Fibroblast of peridontal ligament (primary cell): ENCODE results near the gene PRPSAP1.
"Not testable (repeated sequence)": the region's sequence is repeated elsewhere in the genome, so short reads cannot be mapped to it uniquely, and the experiment has no call there.

Experiments used
- DNase-seq: peaks from one replicate; pipeline ENCODE4 v3.0.0-alpha.2; 2010; ENCODE audit errors: extremely low read depth

The PRPSAP1 gene

GRCh38 chr17:76277300-76278267, 76.1 kb downstream of the PRPSAP1 start:
- DNase-seq = no peak

GRCh38 chr17:76276461-76277299, 77.0 kb downstream of the PRPSAP1 start:
- DNase-seq = peak; percentile 71

GRCh38 chr17:76276069-76276431, 77.7 kb downstream of the PRPSAP1 start:
- no peak for DNase-seq

DNA sequence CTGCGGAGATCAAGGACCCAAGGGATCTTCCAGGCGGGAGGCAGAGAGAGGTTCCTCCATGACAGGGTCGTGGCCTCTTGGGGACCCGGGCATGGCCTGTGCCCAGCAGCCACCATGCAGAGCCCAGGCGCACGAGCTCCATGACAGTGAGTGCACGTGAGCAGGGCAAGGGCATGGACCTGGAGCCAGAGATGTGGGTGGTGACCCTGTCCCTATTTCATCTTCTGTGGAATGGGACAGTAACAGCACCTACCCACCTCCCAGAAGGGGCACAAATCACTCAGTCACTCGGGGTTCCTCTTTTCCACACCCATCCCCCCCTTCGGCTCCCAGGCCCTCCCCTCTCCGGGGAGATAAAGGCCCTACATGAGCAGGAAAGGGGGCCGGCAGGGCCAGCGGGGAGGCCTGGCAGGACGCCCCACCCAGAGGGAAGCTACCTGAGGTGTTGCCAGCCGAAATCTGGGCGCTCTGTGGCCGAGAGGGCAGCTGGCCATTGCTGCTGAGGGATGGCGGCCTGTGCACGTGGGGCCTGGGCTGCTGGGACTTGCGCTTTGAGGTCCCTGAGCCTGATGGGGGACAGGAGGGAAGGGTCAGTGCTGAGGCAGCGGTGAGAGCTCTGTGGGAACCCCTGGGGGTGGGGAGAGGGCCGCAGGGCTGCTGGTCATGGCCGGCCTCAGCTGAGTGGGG, 78.2 kb downstream of the PRPSAP1 start:
- DNase-seq = no peak

DNA sequence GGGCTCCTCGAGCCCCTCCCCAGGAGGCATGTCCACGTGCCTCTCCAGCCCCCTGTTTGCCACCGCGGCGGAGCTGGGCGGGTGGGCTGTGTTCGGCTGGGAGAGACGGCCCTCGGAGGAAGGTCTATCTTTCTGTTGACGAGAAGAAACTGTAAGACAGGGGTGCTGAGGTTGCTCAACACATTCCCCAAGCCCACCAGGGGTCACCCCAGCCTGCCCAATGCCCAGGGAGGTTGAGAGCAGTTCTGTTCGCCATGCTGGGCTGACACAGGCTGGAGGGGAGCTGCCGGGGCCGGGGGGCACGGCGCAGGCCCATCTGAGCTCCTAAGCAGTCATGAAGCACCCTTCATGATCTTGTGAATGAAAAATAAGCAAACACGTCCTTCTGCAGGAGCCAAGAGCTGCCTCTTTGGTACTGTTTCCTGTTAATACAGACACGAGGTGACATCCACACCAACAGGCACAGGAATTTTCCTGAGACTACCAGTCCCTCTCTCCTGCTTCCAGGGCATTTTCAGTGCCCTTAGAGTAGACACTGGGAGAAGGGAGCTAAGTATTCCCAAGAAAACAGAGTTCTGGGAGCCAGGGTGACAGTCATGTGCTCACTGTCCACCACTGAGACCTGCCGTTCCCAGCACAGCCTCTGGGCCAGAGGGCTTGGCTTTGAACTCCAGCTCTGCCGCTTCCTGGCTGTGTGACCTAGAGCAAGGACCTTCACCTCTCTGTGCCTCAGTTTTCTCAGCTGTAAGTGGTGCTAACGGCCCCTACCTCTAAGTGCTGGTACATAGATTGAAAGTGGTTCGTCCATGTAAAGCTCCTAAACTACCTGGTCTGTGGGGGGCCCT, 79.4 kb downstream of the PRPSAP1 start:
- no peak for DNase-seq

DNA sequence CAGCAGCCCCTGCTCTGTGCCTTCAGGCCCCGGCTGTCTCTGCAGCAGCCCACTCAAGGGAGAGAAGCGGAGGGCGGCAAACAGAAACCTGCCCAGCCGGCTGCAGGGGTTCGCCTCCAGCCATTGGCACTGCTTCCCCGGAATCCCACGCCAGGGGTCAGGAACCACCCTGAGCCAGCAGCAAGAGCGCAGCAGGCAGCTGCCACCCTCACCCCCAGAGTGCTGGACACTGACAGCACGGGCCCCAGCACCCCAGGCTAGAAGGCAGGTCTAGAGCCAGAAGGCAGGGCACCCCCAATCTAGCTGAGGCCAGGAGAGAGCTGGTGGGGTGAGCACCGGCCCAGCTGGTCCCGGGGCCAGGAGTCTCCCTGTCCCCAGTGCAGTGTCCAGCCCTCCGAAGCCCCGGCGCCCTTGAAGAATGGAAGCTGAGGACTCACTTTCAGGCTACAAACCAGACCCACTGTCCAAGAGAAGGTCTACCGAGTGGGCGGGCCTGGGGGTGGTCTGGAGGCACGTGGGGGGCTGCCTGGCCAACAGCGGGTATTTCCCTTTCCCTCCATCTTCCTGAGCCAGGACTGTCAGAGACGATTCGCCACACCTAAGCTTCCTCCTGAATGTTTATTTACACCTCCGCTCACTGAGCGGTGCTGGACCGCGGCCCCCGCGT, 80.1 kb downstream of the PRPSAP1 start:
- no peak for DNase-seq

DNA sequence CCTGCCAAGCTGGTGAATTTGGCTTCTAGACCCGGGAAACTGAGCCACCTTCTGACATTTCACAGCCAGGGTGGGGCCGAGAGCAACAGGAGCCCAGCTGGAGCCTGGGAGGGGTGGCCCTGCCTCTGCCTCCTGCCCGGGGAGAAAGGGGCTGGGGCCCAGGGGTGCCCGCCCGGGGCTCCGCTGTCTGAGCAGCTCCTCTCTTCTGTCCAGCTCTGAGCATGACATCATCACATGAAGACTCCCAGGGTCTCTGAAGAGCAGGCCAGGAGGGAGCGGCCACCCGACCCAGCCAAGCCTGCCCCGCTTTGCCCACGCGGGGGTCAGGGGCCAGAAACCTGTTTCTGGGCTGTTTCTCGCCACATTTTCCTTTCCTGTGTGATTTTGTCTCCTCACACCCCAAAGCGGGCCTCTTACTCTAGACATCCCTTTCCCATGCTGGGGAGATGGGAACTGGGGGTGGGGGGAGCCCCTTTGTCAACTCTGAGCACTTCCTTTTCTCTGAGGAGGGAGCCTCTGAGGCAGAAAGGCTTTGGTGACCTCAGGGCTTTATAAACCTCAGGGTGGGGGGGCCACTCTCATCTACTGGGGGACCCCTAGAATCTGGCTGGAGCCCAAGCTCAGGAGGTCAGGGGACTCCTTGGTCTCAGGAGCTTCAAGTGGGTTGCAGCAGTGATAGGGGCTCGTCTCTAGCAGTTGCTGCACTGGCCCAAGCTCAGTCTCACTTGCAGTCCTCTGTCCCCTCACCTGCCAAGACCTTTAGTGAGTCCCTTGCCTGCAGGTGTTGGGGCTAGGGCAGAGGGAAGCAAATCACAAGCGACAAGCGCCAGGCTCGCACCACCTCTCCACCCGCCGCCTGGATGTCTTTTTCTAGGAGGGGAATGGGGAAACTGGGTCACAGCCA, 80.9 kb downstream of the PRPSAP1 start:
- DNase-seq = no peak

DNA sequence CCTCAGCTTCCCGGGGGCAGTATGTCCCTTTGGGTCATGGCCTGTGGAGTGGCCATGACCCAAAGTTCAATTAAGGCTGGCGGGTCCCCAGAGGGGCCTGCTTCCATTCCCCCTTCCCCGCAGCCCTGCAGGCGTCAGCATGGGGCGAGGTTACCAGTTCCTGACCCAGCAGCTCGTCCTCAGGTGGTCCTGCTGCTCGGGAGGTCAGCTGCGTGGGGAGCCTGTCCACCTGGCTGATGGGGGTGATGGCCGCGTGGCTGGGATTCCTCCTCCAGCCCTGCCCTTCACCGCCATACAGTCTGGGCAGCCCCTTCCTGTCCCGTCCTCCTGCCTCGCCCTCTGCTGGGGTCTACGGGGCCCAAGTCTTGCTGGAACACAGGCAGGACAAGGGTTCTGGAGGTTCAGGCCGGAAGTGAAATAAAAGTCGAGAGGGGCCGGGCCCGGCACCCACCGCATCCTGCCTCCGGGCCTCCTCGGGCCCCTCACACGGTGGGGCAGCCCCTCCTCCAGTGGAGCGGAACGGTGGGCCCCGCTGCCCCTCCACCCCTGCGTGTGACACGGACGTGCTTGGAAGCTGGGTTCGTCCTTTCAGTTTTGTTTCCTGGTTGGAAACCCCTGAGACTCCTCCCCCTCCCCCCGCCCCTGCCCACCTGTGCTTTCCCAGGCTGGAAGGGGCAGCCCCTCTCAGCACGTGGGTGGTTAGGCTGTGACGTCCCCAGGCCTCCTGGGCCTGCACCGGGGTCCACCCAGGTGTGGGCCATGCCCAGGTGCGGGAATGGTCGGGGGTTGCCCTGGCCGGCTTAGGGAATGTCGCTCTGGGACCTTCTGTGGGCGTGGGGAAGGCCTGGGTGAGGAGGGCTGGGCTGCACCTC, 81.8 kb downstream of the PRPSAP1 start:
- DNase-seq = no peak

DNA sequence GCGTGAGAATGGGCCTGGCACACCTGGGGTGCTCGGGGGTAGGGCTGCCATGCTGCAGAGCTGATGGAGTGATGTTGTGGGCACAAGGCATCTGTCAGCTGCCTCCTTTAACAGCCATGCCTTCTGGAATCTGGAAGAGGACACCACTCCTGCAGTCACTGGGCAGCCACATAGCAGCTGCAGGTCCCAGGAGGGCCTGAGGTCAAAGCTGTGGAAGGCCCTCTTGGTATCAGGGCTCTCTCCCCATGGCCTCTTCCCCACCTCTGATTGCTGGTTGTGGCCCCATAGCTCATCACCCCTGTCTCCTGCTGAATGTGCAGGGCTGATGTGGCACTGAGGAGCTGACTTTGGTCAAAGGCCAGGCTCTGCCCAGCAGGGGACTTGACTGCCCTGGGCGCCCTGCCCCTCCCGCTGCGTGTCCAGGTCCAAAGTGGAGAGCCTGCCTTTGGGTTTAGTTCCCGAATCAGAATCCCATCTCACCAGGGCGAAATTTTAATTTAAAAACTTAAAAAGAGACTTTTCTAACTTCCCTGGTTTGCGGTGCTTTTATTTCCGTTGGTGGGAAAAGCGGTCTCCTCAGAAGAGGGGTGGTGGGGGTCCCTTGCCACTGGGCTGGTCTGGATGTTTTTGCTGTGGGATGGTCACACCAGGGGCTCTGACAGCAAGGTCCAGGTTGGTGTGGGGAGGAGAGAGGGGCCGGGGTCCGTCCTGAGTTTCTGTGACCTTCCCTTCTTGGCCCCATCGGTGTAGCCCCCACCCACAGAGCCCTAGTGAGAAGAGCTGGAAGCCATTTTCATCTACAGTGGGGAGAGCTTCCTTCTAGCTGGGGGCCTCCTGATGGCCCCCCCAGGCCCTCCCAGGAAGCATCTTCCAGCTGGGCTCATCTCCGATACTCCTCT, 82.7 kb downstream of the PRPSAP1 start:
- no peak for DNase-seq

DNA sequence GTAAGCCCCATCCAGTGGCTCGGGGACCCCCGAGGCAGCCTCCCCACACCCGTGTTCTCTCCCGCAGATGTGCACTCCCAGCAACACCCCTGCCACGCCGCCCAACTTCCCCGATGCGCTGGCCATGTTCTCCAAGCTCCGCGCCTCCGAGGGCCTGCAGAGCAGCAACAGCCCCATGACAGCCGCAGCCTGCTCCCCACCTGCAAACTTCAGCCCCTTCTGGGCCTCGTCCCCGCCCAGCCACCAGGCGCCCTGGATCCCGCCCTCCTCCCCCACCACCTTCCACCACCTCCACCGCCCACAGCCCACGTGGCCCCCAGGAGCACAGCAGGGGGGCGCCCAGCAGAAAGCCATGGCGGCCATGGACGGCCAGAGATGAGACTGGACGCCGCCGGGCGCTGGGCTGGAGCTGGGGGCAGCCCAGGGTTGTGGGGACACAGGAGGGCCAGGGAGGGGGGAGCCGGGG, 83.6 kb downstream of the PRPSAP1 start:
- no peak for DNase-seq

DNA sequence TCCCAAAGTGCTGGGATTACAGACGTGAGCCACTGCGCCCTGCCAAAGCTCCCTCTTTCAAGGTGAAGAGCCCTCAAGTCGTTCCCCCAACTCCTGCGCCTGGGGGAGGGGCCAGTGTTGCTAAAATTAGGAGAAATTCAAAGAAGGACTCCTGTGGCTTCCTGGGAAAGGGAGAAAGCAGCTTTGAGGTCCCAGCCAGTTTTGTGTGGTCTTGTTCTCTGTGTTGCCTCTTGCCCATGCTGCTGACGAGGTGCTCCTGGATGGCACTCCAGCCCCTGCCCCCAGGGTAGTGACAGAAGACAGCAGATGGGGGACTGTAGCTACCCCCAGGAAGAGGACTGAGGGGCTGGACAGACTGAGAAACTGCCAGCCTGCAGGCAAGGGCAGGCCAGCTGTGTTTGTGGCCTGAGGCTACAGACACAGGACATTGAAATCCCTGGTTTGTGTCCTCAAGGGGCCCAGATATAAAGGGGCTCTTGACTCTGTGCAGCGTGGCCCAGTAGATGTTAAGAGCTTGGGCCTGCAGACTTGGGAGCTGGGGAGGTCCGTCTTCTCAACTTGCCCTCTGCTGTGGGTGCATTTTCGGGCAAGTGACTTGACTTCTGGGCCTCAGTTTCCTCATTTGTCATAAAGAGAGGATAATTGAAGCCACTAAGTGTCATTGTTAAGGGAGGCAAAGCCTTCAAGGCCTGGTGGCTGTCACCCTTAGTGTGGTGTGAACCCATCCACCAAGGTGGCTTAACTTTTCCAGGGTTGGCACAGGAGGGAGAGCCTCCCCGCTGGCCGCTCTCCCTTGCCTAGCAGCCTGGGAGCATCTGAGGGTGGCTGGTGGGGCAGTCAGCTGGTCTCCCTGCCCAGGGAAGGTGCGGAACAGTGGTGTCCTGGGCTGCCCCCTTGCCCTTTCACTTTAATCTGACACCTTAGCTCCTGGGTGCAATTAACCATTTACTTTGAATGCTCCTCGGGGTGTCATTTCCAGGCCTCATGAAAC, 84.4 kb downstream of the PRPSAP1 start:
- no peak for DNase-seq

DNA sequence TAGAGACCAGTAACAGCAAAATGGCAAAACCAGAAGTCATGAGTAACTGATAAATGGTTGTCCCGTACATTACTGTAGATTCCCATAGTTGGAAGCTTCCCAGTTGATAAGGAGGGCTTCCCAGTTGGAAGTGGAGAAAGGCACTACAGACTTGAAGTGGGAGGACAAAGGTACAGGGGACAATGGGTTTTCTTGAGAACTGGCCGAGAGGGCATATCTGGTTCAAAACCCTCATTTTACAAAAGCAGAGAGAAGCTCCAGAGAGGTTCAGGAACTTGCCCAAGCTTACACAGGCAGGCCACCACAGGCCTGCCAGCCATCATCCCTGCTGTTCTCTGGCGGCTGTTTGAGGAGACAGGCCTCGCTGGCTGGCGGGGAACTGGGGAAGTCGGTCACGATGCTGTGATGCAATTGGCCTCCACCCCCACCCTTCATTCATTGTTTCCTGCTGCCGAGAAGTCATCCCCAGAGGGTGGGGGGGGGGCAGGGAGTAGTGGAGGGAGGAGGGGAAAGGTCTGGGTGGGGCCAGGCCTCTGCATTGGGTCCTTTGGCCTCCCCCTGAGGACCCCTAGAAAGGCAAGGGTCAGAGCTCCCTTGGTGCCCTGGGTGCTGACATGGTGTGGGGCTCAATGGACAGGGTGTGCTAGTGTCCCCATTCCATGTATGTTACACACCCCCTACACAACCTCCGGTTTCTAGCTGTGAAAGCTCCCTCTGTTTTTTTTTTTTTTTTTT, 85.5 kb downstream of the PRPSAP1 start:
- DNase-seq = peak; percentile 65

- not testable (repeated sequence) for DNase-seq
Measured at GRCh38 chr17:76267581-76268001, 86.1 kb downstream of the PRPSAP1 start.

GRCh38 chr17:76267051-76267576, 86.6 kb downstream of the PRPSAP1 start:
- no peak for DNase-seq

- no peak for DNase-seq
Measured at GRCh38 chr17:76266244-76266938, 87.3 kb downstream of the PRPSAP1 start.
